GM18858 (cell line): Measurements from ENCODE around the gene CIB1.

Experiments
- ATAC-seq: cut with Tn5 transposase; IDR thresholded peaks from one replicate; pipeline ENCODE4 v1.9.1; 2021; ENCODE audit not compliant: unreplicated experiment

The CIB1 gene

GRCh38 chr15:90241343-90242192 is 7.8 kb upstream of the CIB1 start:
- ATAC-seq, result no peak

GRCh38 chr15:90240856-90241255 is 7.1 kb upstream of the CIB1 start:
- ATAC-seq, result no peak

GRCh38 chr15:90239371-90239770 is 5.6 kb upstream of the CIB1 start:
- ATAC-seq, result no peak

GRCh38 chr15:90234096-90234988 is 601 bp upstream of the CIB1 start, which contains the start of gene GDPGP1:
GDPGP1 (plus strand) TSS chr15:90234209; CDS start chr15:90240909, 6,700 bp downstream.
- peak; percentile 56 for ATAC-seq

GRCh38 chr15:90232941-90233386 is 777 bp downstream of the CIB1 start:
- no peak for ATAC-seq

- no peak for ATAC-seq
These were observed 1.5 kb downstream of the CIB1 start for GRCh38 chr15:90232196-90232595.

GRCh38 chr15:90231028-90232017 is 2.4 kb downstream of the CIB1 start:
- ATAC-seq, result no peak

GRCh38 chr15:90230610-90231009 is 3.1 kb downstream of the CIB1 start:
- no peak for ATAC-seq

GRCh38 chr15:90230071-90230494 is 3.7 kb downstream of the CIB1 start:
- ATAC-seq, result no peak

- ATAC-seq, result no peak
These were observed 4.8 kb downstream of the CIB1 start for GRCh38 chr15:90228960-90229359.

- ATAC-seq, result no peak
These were observed 5.6 kb downstream of the CIB1 start for GRCh38 chr15:90227816-90228772.

GRCh38 chr15:90227336-90227735 is 6.4 kb downstream of the CIB1 start:
- no peak for ATAC-seq

GRCh38 chr15:90225504-90226234 is 8.1 kb downstream of the CIB1 start:
- ATAC-seq, result no peak

GRCh38 chr15:90225047-90225446 is 8.7 kb downstream of the CIB1 start:
- no peak for ATAC-seq

GRCh38 chr15:90223441-90224165 is 10.1 kb downstream of the CIB1 start:
- ATAC-seq, result no peak

- ATAC-seq, result no peak
These were observed 11.2 kb downstream of the CIB1 start for GRCh38 chr15:90222547-90222946.

GRCh38 chr15:90221246-90221900 is 12.4 kb downstream of the CIB1 start:
- no peak for ATAC-seq
